Stimulated activated CD8-positive, alpha-beta memory T cell treated with anti-CD3 and anti-CD28 coated beads, Interleukin-2, amount 100 ng/mL, for 1 hour (primary cell): Measurements from ENCODE around the gene TTC28.
"Not testable (repeated sequence)": the region's sequence is repeated elsewhere in the genome, so short reads cannot be mapped to it uniquely, and the experiment has no call there.

Experiments used
- DNase-seq, 2 donors: peaks; one replicate each; pipeline ENCODE4 v3.0.0-alpha.2; 2020; ENCODE audit warnings: low read depth in 2 of 2

Gene TTC28

DNA sequence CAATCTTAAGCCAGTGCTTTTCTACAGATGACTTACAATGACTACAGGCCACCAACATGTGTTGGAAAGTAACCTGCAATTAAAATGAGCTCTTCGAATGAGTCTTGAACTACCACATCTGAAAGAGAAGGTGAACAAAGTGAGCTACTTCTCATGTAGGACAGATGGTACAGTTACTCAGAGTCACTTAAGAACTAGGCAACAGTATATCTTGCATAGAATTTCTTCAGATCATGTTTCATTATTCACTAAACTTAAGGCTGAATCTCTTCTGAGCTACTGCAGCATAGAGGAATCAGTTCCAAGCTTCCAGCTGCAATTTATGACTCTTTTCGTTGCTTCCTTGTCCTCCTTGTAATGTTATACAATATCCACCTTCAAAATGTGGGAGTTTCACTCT is 270.9 kb downstream of the TTC28 start:
- no peak for DNase-seq

DNA sequence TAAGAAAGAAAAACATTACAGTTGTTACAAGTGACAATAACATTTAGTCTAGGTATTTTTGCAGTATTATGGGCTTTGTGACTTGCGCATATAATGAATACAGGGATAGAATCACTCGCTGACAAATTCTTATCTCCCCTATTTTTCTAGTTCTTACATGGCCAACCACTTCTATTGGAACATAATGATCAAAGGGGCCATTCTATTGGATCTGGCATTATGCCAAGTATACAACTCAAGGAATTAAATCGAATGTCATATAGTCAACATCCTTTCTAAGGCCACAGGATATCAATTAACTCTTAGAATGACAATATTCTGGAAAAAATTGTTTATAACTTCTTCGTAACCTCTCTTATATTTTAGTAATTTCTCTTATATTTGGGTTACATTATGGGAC is 272.0 kb downstream of the TTC28 start:
- DNase-seq, result no peak

DNA sequence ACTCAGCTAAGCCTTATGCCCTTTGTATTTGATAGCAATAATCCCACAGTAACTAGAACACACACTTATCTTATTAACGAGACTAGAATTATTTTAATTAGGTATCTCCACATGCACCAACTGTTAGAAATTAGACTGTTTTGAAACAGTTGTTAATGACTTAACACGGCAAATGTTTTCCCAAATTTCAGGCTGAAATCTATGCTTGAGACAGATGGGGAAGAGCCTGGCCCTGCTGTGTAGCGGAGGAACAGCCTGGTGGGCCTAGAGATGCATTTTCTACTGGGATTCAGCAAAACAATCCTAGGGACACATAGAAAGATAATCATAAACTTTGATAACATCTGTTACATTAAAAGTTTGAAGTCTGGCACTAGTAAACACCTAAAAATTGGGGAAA is 273.4 kb downstream of the TTC28 start:
- DNase-seq, result no peak

DNA sequence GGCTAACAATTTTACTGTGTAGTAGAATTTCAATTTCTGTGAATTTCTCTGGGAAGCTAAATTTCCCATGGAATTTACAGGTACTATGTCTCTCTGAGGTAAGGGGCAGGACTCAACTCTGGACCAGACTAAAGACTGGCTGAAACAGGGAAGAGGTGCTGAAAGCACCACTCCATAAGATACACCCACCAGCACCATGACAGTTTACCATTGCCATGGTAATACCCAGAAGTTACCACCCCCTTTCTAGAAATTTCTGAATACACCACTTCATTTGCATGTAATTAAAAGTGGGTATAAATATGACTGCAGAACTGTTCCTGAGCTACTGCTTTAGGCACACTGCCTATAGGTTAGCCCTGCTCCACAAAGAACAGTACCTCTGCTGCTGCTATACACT is 274.1 kb downstream of the TTC28 start:
- no peak for DNase-seq

DNA sequence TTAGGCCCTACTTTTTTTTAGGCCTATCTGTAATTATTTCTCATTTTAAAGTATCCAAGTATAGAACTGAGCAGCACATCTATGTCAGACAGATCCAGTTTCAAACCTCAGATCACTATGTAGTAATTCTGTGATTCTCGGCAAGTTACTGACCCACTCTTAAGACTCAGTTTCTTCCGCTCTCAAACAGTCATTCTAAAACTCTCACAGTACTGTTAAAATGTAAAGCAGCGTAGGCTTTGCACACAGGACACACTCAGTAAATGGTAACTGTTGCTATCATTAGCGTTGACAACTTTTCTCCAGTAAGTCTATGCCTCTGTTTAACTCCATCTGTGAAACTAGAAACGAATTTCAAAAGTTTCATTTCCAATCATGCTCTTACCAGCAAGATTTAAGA is 277.1 kb downstream of the TTC28 start:
- no peak for DNase-seq

DNA sequence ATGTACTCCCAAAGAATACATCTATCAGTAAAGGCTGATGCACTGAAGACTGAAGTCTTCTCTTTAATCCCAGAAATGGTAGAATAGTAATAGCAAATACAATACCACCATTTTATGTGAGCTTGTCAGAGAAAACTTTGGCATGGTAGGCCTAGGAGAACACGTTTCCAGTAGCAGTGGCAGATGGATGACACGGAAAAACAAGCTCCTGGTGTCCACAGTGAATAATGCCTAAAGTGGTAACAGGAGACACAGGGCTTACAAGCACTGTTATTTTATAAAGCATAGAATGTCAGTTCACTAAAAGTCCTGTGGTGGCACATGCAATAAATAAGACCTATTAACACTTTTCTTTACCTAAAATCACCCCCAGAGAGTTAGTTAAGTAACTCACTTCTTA is 277.6 kb downstream of the TTC28 start:
- no peak for DNase-seq

DNA sequence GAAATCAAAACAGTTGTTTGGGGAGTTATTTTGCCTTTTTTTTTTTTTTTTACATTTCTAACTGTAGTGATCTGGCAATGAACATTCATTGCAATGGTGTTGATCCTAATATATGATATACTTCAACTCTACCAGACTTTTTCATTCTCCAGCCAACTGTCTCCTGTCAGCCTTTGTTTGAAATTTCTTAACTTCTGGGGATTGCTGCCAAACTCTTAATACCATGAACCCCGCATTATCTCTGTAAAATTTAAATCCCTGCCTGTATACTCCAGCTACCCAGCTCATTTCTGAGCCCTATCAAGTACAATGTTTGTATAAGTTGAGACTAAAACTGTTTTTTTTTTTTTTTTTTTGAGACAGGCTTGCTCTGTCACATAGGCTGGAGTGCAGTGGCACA is 280.7 kb downstream of the TTC28 start:
- DNase-seq, result no peak

DNA sequence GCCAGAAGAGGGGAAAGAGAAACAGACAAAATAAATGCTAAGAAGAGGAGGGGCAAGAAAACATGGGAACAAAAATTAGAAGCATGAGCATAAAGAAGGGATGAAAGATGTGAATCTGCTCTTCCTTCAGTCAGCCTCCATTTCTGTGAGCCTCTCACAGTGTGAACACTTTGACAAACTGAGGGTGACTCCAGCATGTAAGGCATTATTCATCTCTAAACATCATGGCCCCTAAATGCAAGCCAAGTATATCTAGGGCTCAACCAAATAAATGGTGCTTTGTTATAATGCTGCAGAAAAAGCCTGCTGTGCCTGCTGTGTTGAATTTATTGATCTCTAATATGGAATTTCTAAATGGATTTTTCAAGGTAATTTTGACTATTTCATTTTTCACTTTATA is 281.3 kb downstream of the TTC28 start:
- no peak for DNase-seq

DNA sequence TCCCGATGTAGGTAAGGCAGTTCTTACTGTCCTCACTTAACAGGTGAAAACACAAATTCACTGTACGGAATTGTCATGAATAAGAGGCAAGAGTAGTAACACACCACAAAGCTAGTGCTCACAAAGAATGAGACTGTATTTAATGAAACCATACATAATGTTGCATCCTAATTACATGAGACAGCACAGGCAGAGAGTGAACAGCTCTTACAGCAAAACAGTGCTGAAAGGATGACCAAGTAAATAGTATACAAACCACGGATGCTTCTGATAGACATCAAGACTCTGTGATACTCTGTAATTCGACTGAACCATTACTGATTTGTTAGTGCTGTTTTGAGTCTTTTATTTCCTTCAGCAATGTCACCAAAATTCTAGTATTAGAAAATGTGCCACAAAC is 282.3 kb downstream of the TTC28 start:
- no peak for DNase-seq

DNA sequence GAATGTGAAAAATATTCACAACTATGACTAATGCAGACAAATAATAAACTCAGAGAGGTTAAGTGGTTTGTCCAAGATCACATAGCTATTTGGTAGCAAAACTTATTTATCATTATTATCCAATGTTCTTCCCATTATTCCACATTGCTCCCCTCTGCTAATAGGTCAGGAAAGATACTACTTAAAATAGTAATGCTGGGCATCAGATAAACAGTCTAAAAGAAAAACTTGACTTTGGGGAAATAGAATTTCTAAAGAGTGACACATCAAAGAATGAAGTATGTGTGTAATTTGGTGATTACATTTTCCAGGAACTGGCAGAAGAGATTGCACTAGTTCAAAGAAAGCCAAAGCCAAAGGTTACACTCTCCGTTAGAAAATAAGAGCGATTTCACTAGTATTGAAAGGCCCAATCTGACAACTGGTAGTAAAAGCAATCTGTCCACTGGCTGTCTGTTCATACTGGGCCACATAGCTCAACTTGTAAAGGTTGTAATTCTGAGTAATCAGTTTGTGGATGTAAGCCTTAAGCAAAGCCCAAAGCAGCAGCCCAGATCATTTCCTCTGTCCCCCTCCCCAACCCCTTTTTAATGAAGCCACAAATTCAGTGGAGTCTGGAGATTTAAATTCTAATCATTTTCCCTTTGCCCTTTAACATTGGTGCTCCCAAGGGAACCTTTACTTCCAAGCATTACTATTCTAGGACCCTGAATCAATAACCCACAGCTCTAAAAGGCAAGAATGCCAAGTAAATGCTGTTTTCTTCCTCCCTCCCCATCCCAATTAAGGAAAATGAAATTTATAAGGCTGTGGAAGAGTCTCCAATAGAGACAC is 283.5 kb downstream of the TTC28 start:
- DNase-seq, result no peak

DNA sequence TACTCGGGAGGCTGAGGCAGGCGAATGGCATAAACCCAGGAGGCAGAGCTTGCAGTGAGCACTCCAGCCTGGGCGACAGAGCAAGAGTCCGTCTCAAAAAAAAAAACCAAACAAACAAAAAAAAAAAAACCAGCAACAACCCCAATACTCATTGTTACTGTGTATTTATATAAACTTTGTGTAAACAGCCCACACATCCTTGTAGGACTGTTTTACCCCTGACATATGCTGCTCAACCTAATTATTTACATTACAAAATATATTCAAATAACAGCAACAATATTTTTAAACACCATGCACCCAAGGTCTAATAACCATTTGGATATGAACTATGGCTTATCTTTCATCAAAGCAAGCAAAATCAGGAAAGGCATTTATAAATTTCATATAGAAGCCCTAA is 284.1 kb downstream of the TTC28 start:
- DNase-seq, result no peak

DNA sequence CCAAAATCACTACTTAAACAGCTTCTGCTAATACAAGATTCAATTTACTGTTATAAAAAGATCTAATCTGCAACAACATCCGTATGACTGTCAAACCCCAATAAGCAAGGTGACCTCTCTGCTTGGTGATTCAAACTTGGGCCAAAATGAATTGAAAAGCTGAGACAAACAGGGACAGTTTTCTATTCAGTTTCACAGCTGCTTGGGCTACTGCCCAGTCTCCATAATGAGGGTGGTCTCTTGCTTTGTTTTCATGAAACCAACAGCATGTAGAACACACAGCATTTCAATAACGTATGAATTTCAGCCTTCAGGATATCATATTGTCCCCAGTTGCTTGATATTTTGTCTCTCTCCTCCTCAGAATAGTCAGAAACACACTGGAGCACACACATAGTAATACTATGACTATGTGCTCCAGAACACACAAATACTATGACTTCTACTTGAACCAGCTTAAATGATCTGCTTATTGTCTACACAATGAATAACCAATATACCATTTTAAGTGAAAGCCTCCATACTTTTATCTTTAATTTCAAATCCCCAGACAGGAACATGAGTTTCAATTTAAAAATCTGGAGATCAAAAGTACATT is 285.0 kb downstream of the TTC28 start:
- DNase-seq, result no peak

DNA sequence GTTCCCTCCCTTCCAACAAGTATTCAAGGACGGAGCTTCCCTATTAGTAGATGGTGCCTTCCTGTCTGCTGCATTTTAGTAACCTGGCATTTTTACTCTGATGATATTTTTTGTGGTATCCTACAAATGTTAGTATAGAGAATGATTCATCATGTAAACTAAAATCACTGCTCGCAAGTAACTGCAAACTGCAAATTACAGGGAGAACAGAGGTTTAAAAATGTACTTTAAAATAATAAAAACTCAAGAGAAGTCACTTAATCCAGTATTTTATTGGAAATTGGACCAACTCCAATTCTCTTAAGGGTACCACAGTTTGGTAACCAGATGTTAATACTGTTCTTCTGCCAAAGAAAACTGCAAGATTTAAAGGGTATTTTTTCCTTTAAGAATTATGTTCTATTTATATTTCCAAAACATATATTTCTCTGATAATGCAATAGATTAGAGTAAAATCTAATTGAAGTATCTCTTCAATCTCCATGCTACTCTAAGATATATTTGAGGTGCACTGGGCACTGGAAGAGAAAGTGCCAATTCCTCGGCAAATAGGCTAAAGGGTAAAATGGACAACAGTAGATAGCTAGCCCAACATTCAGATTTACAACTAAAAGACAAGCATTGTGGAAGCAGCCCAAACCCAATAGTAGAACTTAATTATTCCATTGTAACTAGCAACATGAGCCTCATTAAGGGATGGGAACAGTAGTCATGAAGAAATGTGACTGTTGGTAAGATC is 298.0 kb downstream of the TTC28 start:
- no peak for DNase-seq

DNA sequence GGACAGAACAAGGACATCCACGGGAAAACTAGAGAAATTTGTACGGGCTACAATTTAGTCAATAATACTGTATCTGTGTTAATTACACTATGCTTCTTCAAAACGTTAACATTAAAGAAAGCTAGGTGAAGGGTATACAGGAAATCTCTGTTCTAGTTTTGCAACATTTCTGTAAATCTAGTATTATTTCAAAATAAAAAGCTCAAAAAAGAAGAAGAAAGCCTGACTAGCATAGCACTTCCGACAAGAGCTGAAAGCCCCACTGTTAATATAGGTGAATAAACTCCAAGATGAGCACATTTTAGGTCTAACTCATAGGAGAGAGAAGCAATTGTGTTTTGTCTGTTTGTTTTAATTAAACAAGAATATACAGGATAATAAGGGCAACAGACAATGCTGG is 299.7 kb downstream of the TTC28 start:
- no peak for DNase-seq

DNA sequence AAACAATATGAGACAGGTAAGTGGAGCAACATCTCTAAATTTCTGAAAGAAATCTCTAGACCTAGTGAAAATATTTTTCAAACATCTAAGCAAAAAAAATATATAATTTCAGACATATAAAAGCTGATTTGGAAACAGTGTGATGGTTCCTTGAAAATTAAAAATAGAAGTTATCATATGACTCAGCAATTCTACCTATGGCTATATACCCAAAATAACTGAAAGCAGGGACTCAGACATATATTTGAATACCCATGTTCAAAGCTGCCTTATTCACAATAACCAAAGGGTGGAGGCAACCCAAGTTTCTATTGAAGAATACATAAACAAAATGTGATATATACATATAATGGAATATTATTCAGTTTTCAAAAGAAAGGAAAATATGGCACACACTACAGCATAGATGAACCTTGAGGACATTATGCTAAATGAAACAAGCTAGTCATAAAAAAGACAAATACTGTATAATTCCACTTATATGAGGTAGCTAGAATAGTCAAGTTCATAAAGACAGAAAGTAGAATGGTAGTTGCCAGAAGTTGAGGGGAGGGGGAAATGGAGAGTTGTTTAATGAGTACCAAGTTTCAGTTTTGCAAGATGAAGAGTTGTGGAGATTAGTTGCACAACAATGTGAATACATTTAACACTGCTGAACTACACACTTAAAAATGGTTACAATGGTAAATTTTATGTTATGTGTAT is 300.4 kb downstream of the TTC28 start:
- no peak for DNase-seq

DNA sequence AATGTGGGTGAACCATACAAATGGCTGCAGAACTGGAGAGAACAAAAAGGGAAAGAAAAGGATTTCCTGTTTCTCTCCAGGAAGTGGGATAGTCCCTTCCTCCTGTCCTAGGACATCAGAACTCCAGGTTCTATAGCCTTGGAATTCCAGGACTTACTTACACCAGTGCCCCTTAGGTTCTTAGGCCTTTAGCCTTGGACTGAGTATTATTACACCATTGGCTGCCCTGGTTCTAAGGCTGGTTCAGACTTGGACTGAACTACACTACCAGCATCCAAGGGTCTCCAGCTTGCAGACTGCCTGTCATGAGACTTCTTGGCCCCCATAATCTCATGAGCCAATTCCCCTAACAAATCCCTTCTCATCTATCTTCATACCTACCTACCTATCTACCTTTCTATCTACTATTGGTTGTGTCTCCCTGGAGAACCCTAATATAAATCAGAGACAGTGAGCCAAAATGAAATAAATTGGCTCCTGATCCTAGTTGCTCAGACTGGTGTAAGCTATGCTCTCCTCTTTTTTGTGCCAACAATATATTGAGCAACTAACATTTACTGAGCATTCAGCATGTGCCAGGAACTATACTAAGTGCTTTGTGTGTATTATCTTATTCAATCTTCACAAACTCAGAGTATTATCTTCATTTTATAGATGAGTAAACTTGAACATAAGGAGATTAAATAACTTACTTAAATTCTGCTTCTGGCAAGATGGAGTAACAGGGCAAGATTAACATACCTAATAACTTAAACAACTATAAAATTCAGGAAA is 303.7 kb downstream of the TTC28 start:
- no peak for DNase-seq

DNA sequence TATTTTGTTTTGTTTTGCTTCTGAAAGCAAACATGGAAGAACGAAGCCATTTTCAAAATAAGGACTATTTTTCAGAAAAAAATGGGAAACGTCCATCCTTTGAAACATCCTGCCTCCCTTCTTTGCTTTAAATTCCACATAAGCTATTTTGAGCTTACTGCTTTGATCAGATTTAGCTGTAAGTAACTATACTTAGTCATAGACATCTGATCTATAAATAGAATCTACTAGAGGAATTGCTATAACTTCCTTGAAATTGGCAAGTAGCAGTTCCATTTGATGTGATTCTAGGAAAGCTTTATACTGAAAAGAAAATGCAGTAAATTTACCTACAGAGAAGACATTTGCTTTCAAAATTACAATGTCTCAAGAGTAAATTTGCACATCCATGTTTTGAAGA is 305.8 kb downstream of the TTC28 start:
- DNase-seq, result no peak

DNA sequence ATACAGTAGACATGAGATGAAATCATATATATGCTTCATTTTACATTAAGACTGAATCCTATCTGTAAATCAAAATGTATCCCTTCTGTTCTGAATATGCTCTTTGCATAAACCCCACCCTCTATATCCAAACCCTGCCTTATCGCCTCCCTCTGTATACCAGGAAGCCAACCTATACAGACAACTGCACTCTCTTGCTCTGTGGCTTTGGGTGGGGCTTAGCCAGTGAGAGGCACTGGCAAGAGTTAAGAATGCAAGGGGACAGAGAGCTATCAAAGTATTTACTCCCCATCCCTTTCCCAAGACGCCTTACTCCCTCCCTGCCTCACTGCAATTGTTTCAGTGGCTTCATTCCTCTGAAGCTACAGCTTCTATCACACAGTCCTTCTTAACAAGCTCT is 309.8 kb downstream of the TTC28 start:
- DNase-seq, result no peak

DNA sequence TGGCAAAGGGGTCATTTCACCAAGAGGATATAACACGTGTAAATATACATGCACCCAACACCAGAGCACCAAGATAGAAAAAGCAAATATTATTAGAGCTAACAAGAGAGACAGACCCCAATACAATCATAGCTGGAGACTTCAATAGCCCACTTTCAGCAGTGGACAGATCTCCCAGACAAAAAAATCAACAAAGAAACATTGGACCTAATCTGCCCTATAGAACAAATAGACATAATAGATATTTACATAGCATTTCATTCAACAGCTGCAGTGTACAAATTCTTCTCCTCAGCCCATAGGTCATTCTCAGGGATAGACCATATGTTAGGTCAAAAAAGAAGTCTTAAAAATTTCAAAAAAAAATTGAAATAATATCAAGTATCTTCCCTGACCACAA is 312.8 kb downstream of the TTC28 start:
- no peak for DNase-seq

DNA sequence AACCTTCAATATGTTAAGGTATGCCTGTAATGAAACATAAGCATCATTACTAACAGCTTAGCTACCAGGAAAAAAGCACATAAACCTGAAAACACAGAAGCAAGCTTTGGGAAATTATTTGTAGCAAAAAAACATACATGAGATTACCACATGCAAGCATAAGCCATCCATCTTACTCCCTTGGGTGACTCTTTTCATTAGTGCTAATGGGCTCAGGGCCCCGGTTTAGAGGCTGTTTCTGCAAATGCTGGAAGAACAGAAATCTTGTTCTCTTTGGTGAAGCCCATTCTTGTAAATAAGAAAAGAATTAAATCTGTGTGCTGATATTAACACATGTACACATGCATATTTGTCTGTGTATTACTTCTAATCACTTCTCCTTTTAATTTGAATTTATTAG is 314.3 kb downstream of the TTC28 start:
- DNase-seq, result no peak

DNA sequence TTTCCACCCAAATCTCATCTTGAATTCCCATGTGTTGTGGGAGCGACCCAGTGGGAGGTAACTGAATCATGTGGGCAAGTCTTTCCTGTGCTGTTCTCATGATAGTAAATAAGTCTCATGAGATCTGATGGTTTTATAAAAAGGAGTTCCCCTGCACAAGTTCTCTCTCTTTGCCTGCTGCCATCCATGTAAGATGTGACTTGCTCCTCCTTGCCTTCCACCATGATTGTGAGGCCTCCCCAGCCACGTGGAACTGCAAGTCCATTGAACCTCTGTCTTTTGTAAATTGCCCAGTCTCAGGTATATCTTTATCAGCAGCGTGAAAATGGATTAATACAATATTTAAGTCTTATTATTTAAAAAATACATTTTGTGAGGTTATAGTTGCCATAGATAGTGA is 315.5 kb downstream of the TTC28 start:
- DNase-seq, result not testable (repeated sequence)

DNA sequence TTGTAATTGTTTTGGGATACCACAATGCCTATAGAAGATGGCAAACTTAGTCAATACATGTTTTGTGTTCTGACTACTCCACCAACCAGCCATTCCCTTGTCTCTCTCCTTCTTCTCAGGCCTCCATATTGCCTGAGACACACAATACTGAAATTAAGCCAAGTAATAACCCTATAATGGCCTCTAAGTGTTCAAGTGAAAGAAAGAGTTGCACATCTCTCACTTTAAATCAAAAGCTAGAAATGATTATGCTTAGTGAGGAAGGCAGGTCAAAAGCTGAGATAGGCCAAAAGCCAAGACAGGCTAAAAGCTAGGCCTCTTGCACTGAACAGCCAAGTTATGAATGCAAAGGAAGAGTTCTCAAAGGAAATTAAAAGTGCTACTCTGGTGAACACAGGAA is 318.7 kb downstream of the TTC28 start:
- no peak for DNase-seq
